NB4 (cell line): ENCODE results near the gene NSUN6.

Experiments
- DNase-seq: peaks from one replicate; pipeline ENCODE4 v3.0.0; 2010; ENCODE audit warnings: low read depth
- H3K4me3 ChIP-seq: one replicate; pipeline ENCODE4 v1.5.1; 2011; ENCODE audit warnings: mild to moderate bottlenecking, low read depth, low read length, moderate library complexity
- CTCF ChIP-seq: IDR thresholded peaks from one replicate; pipeline ENCODE4 v1.5.1; 2012; ENCODE audit warnings: low read depth, low read length
- MAX ChIP-seq: IDR thresholded peaks from 2 replicates; pipeline ENCODE4 v1.6.1; 2011; ENCODE audit warnings: low read depth, low read length
- MYC ChIP-seq: IDR thresholded peaks from 2 replicates; pipeline ENCODE4 v1.6.1; 2011; ENCODE audit warnings: low read depth, low read length
- POLR2A ChIP-seq: IDR thresholded peaks from 2 replicates; pipeline ENCODE4 v1.6.1; 2011; ENCODE audit warnings: mild to moderate bottlenecking; ENCODE audit not compliant: insufficient read length; ENCODE audit errors: extremely low read depth

Gene NSUN6

GRCh38 chr10:18681366-18681765, 30.0 kb upstream of the NSUN6 start:
- H3K4me3 ChIP-seq, result no peak overlapping the region
- TF ChIP-seq CTCF (no peak), MYC (no peak), MAX (no peak)
- DNase-seq, result no peak

GRCh38 chr10:18680754-18681153, 29.4 kb upstream of the NSUN6 start:
- no peak overlapping the region for H3K4me3 ChIP-seq
- no peak for TF ChIP-seq MAX
- TF ChIP-seq MYC, result no peak
- TF ChIP-seq CTCF, result no peak
- no peak for TF ChIP-seq POLR2A
- no peak for DNase-seq

- no peak for DNase-seq
- H3K4me3 ChIP-seq, result no peak overlapping the region
- TF ChIP-seq POLR2A, result no peak
- no peak for TF ChIP-seq MYC
- TF ChIP-seq MAX, result no peak
- no peak for TF ChIP-seq CTCF
Observed at GRCh38 chr10:18675086-18675801, 23.9 kb upstream of the NSUN6 start.

- H3K4me3 ChIP-seq, result no peak overlapping the region
- TF ChIP-seq MAX, result no peak
- no peak for TF ChIP-seq POLR2A
- no peak for TF ChIP-seq MYC
- TF ChIP-seq CTCF, result no peak
- no peak for DNase-seq
Observed at GRCh38 chr10:18668026-18668425, 16.6 kb upstream of the NSUN6 start.

- H3K4me3 ChIP-seq, result no peak overlapping the region
- DNase-seq, result no peak
- TF ChIP-seq MYC (no peak), CTCF (no peak), MAX (no peak), POLR2A (no peak)
Observed at GRCh38 chr10:18666810-18667209, 15.4 kb upstream of the NSUN6 start.
